HepG2 (cell line): ENCODE measurements around the gene PIM3. TPM values are rescaled to one million over a fixed set of nuclear protein-coding genes. Genes with fewer than 3 reads are reported as not detected.

ENCODE experiments used
- GRHL1 ChIP-seq: sonication (generic); formaldehyde crosslinking; conservative IDR thresholded peaks from 2 replicates; pipeline ENCODE4 v1.8.0; 2022; ENCODE audit warnings: missing genetic modification reagents
- IRF2 ChIP-seq: IDR thresholded peaks from 2 replicates; pipeline ENCODE4 v1.6.1; 2018; ENCODE audit warnings: missing genetic modification reagents, missing compliant biosample characterization
- KIAA2018 ChIP-seq: sonication (generic); formaldehyde crosslinking; IDR thresholded peaks from 2 replicates; pipeline ENCODE4 v1.5.0; 2020; ENCODE audit warnings: mild to moderate bottlenecking, missing genetic modification reagents, borderline replicate concordance
- PLRG1 ChIP-seq: fragments of 450-650 bp; conservative IDR thresholded peaks from 2 replicates; pipeline ENCODE4 v1.6.1; 2016
- SIN3B ChIP-seq: fragments of 150-350 bp; IDR thresholded peaks from 2 replicates; pipeline ENCODE4 v1.6.1; 2014; ENCODE audit warnings: low read length
- SIX1 ChIP-seq: sonication (generic); formaldehyde crosslinking; IDR thresholded peaks from 2 replicates; pipeline ENCODE4 v1.4.0; 2020; ENCODE audit warnings: missing genetic modification reagents, borderline replicate concordance
- SOX6 ChIP-seq, 2 experiments: fragments of 450-650 bp in 1 of 2; sonication (generic) in 1 of 2; formaldehyde crosslinking in 1 of 2; IDR thresholded peaks; 2 replicates each; pipeline versions ENCODE4 v1.4.0 to v1.6.1; 2017 to 2020; ENCODE audit warnings: antibody characterized with exemption in 1 of 2, mild to moderate bottlenecking in 1 of 2, missing genetic modification reagents in 1 of 2
- SP2 ChIP-seq: sonication (generic); formaldehyde crosslinking; IDR thresholded peaks from 2 replicates; pipeline ENCODE4 v1.5.1; 2020; ENCODE audit warnings: mild to moderate bottlenecking, missing genetic modification reagents
- ZBTB43 ChIP-seq: sonication (generic); formaldehyde crosslinking; conservative IDR thresholded peaks from 2 replicates; pipeline ENCODE4 v1.4.0; 2020; ENCODE audit warnings: missing genetic modification reagents
- ZGPAT ChIP-seq: IDR thresholded peaks from 2 replicates; pipeline ENCODE4 v1.6.1; 2016; ENCODE audit warnings: mild to moderate bottlenecking
- ZNF30 ChIP-seq: sonication (generic); formaldehyde crosslinking; IDR thresholded peaks from 2 replicates; pipeline ENCODE4 v1.5.0; 2020; ENCODE audit warnings: mild to moderate bottlenecking, missing genetic modification reagents
- ZNF430 ChIP-seq: sonication (generic); formaldehyde crosslinking; IDR thresholded peaks from 2 replicates; pipeline ENCODE4 v1.9.0; 2021; ENCODE audit warnings: mild to moderate bottlenecking, missing genetic modification reagents
- ZNF580 ChIP-seq: IDR thresholded peaks from 2 replicates; pipeline ENCODE4 v1.6.1; 2016; ENCODE audit warnings: low read depth, borderline replicate concordance
- ZNF605 ChIP-seq: sonication (generic); formaldehyde crosslinking; IDR thresholded peaks from 2 replicates; pipeline ENCODE4 v1.8.0; 2022; ENCODE audit warnings: mild to moderate bottlenecking, missing genetic modification reagents
- ZNF777 ChIP-seq: sonication (generic); formaldehyde crosslinking; IDR thresholded peaks from 2 replicates; pipeline ENCODE4 v1.4.0; 2020; ENCODE audit warnings: missing genetic modification reagents
- ZSCAN30 ChIP-seq: sonication (generic); formaldehyde crosslinking; IDR thresholded peaks from 2 replicates; pipeline ENCODE4 v1.5.0; 2020; ENCODE audit warnings: mild to moderate bottlenecking, missing genetic modification reagents
- polyA plus RNA-seq, 8 experiments: library from polyadenylated mRNA; depleted of rRNA in 3 of 8; stranded (reverse) in 7 of 8; unstranded in 1 of 8; fragments of >200 nt; fragmentation: Illumina TruSeq in 4 of 8; extraction: Trizol in 4 of 8; gene quantifications; 2 replicates each; pipeline versions ENCODE4 v1.2.1 to v1.2.3, GENCODE V29; 2011 to 2016; ENCODE audit warnings: low read depth in 4 of 8, missing spikeins in 1 of 8, mixed read lengths in 1 of 8; ENCODE audit not compliant: insufficient read depth in 1 of 8
- total RNA-seq, 5 experiments: library from RNA; depleted of rRNA; stranded (reverse); fragments of >200 nt; fragmentation: Illumina TruSeq; extraction: Trizol; gene quantifications; 2 replicates each; pipeline ENCODE4 v1.2.3, GENCODE V29; 2016; ENCODE audit warnings: low read depth in 1 of 5

Gene PIM3
- total and polyA plus RNA-seq, 2 of the 13 experiments (the other 11 are each of a cell fraction or from before 2014, with no cell fraction given) = 21.6 to 31.2 TPM

- TF ChIP-seq ZSCAN30 (CRISPR knock-in tag) = no peak
- TF ChIP-seq ZBTB43 (CRISPR knock-in tag) = peak; percentile 77
- TF ChIP-seq KIAA2018 (CRISPR knock-in tag) = no peak
- peak; percentile 85 for TF ChIP-seq ZNF605 (CRISPR knock-in tag)
- peak; percentile 60 for TF ChIP-seq SP2 (CRISPR knock-in tag)
- peak; percentile 84 for TF ChIP-seq ZGPAT (CRISPR knock-in tag)
- TF ChIP-seq ZNF30 (CRISPR knock-in tag) = no peak
- TF ChIP-seq IRF2 (CRISPR knock-in tag) = peak; percentile 57
- no peak for TF ChIP-seq SIN3B
- no peak for TF ChIP-seq PLRG1
- TF ChIP-seq GRHL1 = no peak
- TF ChIP-seq ZNF777 (CRISPR knock-in tag) = peak; percentile 69
- TF ChIP-seq SOX6 (IDR thresholded peaks at IDR 0.05) = no peak
- peak; percentile 93 for TF ChIP-seq SOX6 (CRISPR knock-in tag; IDR thresholded peaks at IDR 0.05)
- TF ChIP-seq SIX1 = no peak; the same call in 1 of the 2 replicates
- TF ChIP-seq ZNF580 (CRISPR knock-in tag) = no peak
- TF ChIP-seq ZNF430 (CRISPR knock-in tag) = peak; percentile 89
Measured at GRCh38 chr22:49937758-49938564, 22.6 kb upstream of the PIM3 start (continued).
